ENCODE data around the gene MUC5AC. TPM values are rescaled to one million over a fixed set of nuclear protein-coding genes. Genes with fewer than 3 reads are reported as not detected.

MUC5AC gene
- total RNA-seq, 4 donors from 2014 or later = not detected

GRCh38 chr11:1205121-1205986, 47.6 kb downstream of the MUC5AC start:
- Histone ChIP-seq H3K9me3 (no peaks in the 10 kb centered on the region), H3K4me1 (no peaks in the 10 kb centered on the region), H3K27me3 (no peaks in the 10 kb centered on the region), H3K27ac (no peak overlapping the region), H3K36me3 (no peaks in the 10 kb centered on the region), H3K4me3 (replicated peaks in 1 of 3) (no peak overlapping the region)
- TF ChIP-seq POLR2A (IDR thresholded peaks at IDR 0.05) = no peak
- TF ChIP-seq, protein P1, sequence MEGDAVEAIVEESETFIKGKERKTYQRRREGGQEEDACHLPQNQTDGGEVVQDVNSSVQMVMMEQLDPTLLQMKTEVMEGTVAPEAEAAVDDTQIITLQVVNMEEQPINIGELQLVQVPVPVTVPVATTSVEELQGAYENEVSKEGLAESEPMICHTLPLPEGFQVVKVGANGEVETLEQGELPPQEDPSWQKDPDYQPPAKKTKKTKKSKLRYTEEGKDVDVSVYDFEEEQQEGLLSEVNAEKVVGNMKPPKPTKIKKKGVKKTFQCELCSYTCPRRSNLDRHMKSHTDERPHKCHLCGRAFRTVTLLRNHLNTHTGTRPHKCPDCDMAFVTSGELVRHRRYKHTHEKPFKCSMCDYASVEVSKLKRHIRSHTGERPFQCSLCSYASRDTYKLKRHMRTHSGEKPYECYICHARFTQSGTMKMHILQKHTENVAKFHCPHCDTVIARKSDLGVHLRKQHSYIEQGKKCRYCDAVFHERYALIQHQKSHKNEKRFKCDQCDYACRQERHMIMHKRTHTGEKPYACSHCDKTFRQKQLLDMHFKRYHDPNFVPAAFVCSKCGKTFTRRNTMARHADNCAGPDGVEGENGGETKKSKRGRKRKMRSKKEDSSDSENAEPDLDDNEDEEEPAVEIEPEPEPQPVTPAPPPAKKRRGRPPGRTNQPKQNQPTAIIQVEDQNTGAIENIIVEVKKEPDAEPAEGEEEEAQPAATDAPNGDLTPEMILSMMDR (IDR thresholded peaks at IDR 0.05) = no peak
- WGBS, 2 donors = 73 to 76% methylated on average over 28 to 30 of the region's 35 CpGs
- intact Hi-C loops (cut with DNase I) = no loop called here
- DNase-seq = peak in 1 of 2 donors; percentile 0

DNA sequence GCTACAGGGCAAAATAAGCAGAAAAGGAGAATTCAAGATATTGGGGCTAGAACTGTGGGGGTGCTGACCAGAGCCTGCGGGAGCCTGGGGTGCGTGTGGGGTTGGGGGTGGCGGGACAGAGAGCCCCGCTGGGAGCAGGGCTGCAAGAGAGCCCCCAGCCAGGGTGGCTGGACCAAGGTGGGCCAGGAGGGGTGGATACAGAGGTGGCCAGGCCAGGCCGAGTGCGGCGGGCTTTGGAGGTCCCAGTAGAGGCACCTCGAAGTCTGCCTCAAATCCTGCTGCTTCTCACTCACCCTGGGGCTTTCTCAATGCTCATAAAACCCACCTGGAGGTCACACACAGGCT, 48.2 kb downstream of the MUC5AC start:
- H3K9me3 ChIP-seq = no peaks in the 10 kb centered on the region
- WGBS, 2 donors = 86 to 93% methylated on average over 8 of the region's 8 CpGs
- no peaks in the 10 kb centered on the region for H3K36me3 ChIP-seq
- no peaks in the 10 kb centered on the region for H3K27me3 ChIP-seq
- DNase-seq = no peak
- H3K27ac ChIP-seq = no peak overlapping the region
- TF ChIP-seq, protein P1 (IDR thresholded peaks at IDR 0.05) = no peak
- TF ChIP-seq POLR2A (IDR thresholded peaks at IDR 0.05) = no peak
- intact Hi-C loops (cut with DNase I) = no loop called here
- no peaks in the 10 kb centered on the region for H3K4me1 ChIP-seq
- H3K4me3 ChIP-seq (replicated peaks in 1 of 3) = no peak overlapping the region

GRCh38 chr11:1206391-1207271, 48.9 kb downstream of the MUC5AC start:
- DNase-seq = peak in 1 of 2 donors; percentile 0
- H3K27ac ChIP-seq = no peak overlapping the region
- TF ChIP-seq, protein P1 (IDR thresholded peaks at IDR 0.05) = no peak
- no peak for TF ChIP-seq POLR2A (IDR thresholded peaks at IDR 0.05)
- no peaks in the 10 kb centered on the region for H3K36me3 ChIP-seq
- H3K9me3 ChIP-seq = no peaks in the 10 kb centered on the region
- intact Hi-C loops (cut with DNase I) = no loop called here
- H3K4me3 ChIP-seq (replicated peaks in 1 of 3) = no peak overlapping the region
- WGBS, 2 donors = 88 to 91% methylated on average over 34 to 37 of the region's 38 CpGs
- H3K27me3 ChIP-seq = no peaks in the 10 kb centered on the region
- H3K4me1 ChIP-seq = no peaks in the 10 kb centered on the region

- H3K4me1 ChIP-seq = no peaks in the 10 kb centered on the region
- intact Hi-C loops (cut with DNase I) = no loop called here
- H3K27me3 ChIP-seq = no peaks in the 10 kb centered on the region
- no peak overlapping the region for H3K4me3 ChIP-seq (replicated peaks in 1 of 3)
- WGBS, 2 donors = 88 to 90% methylated on average over 18 to 22 of the region's 34 CpGs
- H3K9me3 ChIP-seq = no peaks in the 10 kb centered on the region
- H3K36me3 ChIP-seq = no peaks in the 10 kb centered on the region
- H3K27ac ChIP-seq = no peak overlapping the region
- TF ChIP-seq POLR2A (IDR thresholded peaks at IDR 0.05) = no peak
- TF ChIP-seq, protein P1 (IDR thresholded peaks at IDR 0.05) = no peak
- peak in 1 of 2 donors; percentile 1 for DNase-seq
Observed at GRCh38 chr11:1207401-1208143, 49.8 kb downstream of the MUC5AC start.
